Stimulated activated CD4-positive, alpha-beta T cell treated with anti-CD3 and anti-CD28 coated beads, Interleukin-4, amount 100 ng/mL, for 24 hours (primary cell): ENCODE results near the gene MICAL3.
"Not testable (repeated sequence)": the region's sequence is repeated elsewhere in the genome, so short reads cannot be mapped to it uniquely, and the experiment has no call there.

ENCODE experiments used
- DNase-seq: peaks from one replicate; pipeline ENCODE4 v3.0.0-alpha.2; 2020

Gene MICAL3

DNA sequence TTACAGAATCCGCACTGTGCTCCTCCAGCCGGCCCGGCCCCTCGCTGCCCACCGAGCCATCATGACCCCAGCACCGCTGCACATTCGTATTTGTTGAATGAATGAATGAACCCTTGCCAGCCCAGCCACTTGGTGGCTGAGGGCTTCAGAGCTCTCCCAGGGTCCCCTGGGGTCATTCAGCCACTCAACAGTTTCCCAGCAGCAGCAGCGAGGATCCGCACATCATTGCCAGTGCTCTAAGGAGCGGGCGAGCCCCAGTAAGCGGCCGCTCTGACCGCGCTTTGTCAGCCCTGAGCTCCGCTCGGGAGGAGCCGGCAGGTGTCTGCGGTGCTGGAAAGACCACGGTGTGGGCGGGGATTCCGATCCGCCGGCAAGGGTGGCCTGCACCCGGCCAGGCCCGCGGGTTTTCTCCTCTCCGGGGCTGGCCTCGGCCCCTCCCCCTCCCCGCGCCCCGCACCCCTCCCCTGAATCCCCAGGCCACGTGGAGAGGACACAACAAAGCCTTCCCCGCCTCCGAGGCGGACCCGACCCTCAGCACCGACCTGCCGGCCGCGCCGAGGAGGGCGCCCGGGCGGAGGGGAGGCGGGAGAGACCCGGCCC lies 250.7 kb downstream of the MICAL3 start:
- DNase-seq = peak; percentile 65

DNA sequence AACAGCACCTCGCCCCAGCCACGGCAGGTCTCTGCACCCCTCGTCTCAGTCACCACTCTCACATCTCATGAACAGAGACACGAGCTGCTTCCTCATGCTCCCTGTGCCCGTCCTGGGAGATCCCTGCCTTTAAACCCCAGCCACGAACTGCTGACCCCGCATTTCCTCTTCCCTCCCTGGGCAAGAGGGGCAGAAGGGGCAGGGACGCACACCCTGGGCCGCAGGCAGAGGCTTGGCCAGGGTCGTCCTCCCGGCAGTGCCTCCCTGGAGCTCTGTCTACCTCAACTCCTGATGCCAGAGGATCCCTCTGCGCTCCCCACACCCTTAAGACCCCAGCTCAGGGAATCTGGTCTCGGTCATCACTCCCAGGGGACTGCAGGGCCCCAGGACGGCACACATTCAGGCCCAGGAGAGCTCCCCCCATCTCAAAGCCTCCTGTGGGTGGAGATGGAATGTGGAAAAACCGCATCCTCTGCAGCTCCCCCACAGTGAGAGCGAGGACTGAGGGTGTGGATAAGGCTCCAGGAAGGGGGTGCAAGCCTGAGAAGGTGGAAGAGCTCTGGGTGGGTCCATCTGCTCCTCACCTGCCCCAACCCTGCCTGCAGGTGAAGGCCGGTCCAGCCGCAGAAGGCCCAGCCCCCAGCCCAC lies 251.3 kb downstream of the MICAL3 start:
- DNase-seq = no peak

DNA sequence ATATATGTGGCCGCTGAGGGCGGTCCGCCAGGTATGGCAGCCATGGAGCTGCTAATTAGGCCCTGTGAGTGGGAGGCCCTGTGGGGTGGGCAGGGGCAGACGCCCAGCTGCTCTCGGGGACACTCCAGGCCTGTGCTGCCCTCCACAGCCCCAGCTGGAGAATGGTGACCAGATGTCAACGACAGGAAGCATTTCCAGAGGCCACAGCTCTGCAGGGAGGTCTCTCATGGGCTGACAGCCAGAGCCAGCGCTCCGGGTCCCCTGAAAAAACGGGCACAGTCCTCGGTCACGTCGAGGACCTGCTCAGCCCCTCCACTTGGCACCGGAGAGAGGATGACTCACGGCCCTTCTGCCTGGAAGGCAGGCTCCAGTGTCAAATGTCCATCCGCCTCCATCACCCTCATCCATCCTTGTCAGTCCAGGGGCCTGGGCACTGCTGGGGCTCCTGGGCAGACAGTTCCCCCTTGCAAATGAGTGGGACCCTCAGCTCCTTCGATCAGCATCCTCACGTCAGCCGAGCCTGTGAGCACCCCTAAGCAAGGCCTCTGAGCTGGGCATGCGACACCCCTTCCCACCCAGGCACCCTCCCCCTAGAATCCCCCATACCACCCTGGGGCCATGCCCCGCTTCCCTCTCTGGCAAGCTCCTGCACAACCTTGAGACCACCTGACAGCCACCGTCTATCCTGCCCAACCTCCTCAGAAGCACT lies 252.0 kb downstream of the MICAL3 start:
- DNase-seq = no peak

DNA sequence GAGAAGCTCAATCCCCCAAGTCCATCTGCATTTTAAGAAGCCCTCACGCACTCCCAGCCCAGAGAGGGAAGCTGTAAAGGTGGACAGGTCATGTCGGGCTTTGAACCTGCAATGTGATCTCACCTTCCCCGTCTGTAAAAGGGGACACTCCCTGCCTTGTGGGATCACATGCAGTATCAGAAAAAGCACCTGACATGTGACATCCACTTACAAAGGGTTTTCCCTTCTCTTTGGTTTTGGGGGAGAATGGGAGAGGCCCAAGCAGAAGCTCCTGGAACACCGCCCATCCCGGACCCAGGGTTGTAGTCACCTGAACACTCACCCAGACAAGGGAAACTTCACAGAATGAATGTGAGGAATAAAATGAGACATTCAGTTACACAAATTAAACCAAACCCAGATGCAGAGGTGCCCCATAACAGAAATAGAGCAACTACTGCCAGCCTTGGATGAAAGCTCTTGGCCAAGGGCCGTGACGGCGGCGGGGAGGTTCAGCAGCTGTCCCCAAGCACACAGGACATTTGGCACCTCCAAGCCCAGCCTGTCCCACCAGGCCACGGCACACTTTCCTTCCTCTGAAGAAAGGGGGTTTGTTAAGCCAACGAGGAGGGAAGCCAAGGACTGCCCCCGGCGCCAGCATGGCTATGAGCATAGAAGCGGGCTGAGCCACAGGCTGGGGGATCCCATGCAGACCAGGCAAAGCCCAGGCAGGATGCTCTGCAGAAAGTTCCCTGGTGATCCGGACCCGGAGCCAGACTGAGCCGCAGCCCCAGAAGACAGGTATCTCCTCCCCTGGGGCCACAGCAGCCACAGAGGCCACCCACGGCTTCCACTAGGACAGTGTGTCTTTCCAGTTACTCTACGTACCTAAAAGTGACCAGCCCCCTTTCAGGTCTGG lies 253.9 kb downstream of the MICAL3 start:
- DNase-seq = no peak

DNA sequence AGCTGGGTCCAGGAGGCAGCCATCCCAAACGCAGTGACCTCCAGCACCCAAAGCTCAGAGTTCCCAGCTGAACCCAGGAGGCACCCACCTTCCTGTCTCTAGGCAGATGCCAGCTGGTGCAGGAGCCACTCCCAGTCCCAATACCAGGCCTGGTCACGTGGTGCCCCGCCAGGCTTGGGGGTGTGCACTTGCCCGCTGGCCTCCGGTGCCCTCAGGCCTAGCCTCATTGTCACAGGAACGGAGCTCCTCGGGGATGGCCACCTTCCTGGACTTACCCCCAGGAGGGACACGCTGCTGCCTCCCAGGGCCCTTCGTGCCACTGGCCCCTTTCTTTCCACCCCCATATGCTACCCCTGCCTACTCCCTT lies 254.7 kb downstream of the MICAL3 start:
- DNase-seq = no peak

DNA sequence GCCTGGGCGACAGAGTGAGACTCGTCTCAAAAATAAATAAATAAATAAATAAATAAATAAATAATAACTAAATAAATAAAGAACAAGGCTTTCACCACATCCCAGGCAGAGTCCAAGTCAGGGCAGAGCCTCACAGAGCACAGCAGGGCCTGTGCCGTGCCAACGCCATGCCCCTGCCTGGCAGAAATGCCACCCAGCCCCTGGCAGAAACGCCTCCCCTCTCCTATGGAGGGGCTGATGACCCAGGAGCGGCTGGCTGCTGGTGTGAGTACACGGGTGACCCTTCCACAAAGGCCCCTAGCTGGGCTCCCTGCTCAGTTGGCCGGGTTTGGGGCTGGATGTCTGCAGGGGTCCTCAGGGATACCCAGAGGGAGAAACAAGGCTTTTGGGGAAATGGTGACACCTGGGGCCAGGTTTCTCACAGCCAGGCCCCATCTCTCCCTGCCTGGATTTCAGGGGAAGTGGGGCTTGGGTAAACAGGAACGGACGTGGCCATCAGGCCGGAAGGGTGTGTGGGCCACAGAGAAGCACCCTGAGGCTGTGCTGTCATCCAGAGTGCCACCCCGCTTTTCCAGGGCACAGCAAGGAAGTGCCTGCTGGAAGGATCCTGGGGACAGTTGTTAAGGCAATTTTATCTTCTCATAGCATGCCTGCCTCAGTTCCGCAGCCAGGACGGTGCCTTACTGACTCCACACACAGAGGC lies 255.2 kb downstream of the MICAL3 start:
- DNase-seq = no peak

DNA sequence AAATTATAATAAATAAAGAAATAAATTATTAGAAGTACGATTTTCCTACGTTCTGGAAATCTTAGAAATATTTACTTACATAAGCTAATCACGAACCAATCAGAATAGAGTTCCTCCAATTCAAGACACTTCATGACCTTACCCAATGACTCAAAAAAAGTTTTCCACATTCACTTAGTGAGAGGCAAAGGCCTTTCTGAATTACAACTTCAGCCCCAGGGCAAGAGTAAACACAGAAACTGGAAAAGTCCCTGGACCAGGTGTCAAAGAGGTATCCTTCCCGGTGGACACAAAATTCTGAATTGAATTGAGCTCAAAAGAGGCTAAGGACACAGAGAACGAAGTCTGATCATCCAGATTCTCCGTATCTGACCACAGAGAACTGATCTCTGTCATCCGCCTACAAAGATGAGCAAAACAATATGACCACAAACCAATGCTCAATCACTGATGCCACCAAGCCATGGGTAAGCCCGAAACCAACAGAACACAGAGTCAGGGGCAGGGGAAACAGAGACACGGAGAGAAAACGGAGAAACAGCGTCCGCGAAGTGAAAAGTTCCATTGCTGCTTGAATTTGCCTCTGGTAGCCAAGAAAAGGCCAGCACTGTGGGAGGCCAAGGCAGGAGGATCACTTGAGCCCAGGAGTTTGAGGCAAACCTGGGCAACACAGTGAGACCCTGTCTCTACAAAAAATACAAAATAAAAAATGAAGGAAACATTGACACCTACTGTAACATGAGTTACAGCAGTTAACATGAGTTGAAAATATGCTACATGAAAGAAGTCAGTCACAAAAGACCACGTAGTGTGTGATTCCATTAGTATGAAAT lies 256.9 kb downstream of the MICAL3 start:
- peak; percentile 70 for DNase-seq

DNA sequence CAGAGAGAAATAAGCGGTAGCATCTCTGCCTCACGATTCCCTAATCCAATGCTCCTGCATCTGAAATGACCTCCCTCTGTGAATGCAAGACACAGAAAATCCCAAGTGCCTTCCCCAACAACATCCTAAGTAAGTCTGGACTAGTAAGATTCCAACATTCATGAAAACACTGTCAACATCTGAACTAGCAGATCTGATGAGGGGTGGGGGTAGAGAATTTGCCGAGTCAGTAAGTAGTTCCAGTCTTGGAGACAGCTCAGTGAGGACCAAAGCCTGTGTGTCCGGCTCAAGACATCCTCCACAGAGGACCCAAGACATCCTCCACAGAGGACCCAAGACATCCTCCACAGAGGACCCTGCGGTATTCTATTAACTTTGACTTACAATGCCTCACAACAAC lies 259.5 kb downstream of the MICAL3 start:
- DNase-seq = not testable (repeated sequence)

DNA sequence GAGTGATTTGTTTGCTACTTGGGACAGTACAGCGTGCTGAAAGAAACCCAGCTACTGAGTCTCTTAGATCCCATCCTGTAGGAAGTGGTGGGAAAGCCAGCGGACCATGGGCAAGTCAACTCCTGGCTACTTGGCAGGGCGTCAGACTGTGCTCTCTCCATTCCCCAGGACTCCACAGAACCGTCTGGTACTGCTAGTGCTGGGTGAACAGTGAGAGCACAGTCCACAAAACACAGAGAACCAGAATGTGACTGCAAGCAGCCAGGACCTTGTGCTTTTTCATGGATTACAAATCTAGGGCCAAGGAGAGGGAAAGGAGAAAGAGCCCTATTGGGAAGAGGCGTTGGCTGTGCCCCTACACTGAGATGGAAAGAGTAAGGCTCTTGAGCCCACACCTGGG lies 260.3 kb downstream of the MICAL3 start:
- no peak for DNase-seq

DNA sequence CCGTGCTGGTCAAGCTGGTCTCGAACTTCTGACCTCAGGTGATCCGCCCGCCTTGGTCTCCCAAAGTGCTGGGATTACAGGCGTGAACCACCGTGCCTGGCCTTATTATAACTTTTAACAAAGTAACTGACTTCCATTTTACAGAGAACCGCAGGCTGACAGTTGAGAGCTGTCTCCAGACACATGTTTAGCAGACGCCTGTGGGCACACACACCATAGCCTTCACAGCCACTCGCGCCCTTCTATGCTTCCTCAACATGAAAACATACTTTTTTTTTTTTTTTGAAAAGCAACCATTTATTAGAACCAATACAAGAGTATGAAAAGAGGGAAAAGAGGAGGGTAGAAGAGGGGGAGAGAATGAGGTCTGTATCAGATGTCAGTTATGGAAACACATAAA lies 260.9 kb downstream of the MICAL3 start:
- not testable (repeated sequence) for DNase-seq

DNA sequence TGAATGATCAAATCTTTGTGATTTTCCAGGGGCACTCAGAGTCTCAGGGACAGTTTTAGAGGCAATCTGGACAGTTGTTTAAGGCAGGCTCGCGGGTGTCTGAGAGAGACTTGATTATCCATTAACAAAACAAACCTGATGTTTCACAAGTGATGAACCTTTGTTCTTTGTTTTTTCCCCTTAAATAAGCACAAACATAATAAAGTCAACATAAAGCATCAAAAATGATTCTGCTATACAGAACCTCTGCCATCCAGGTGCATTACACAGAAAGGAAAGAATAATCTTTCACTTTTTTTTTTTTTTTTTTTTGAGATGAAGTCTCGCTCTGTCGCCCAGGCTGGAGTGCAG lies 263.2 kb downstream of the MICAL3 start:
- no peak for DNase-seq

DNA sequence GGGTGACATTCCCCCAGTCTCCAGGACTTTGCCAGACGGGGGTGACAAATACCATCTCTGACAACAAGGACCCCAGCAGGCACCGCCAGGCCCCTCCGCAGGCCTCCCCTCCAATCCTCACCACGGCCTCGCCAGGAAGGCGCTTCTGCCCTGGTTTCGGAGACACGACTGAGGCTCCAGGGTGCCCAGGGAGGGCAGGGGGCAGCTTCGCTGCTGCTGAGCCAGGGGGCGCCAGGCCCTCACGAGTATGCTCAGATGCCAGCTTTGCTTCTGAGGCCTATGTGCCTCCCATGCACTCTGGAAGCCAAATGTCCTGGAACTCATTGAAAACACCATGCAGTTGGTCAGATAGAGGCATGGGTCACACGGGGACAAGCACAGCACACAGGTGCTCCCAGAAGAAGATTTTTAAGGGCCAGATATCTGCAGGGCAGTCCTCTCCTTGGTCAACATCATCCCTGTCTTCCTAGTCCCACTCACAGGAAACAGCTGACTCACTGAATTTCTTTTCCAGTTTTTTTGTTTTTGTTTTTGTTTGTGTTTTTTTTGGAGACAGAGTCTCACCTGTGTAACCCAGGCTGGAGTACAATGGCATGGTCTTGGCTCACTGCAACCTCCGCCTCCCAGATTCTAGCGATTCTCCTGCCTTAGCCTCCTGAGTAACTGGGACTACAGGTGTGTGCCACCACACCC lies 270.0 kb downstream of the MICAL3 start:
- peak; percentile 30 for DNase-seq

DNA sequence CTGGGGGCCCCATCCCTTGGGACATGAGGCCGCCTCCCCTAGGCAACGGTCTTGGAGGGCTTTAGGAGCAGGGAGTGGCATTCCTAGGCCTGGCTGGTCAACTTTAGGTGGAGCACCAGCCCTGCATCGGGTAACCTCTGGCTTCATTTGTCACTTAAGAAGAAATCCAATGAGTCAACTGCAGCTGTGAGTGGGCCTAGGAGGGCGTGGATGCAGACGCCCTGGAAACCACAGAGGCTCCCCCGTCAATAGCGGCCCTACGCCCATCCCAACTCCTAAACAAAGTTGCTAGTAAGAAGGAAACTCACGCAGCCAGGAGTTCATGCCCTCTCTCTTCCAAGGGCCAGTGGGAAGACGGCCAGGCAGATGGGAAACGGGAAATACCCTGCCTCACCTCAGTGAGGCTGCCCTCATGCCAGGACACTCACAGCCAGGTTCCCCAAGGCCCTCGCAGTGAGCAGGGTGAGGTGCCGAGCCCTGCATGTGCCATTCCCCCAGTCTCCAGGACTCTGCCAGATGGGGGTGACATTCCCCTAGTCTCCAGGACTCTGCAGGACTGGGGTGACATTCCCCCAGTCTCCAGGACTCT lies 270.9 kb downstream of the MICAL3 start:
- DNase-seq = no peak

DNA sequence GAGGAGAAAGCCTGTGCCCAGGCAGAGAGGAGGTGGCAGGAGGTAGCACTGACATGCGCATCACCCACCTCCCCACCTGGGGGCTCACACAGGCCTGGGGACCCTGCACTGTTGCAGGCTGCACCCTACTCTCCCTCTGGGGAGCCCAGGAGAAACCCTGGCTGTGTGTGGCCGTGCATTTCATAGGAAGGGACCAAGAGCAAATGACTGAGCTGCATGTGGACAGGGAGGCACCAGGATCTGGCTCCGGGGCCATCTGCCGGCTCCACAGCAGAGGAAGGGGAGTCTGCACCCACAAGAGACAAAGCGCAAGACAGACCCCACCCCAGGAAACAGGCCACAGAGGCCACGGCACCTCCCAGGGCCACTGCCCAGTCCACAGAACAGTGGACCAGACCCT lies 272.8 kb downstream of the MICAL3 start:
- DNase-seq = no peak

DNA sequence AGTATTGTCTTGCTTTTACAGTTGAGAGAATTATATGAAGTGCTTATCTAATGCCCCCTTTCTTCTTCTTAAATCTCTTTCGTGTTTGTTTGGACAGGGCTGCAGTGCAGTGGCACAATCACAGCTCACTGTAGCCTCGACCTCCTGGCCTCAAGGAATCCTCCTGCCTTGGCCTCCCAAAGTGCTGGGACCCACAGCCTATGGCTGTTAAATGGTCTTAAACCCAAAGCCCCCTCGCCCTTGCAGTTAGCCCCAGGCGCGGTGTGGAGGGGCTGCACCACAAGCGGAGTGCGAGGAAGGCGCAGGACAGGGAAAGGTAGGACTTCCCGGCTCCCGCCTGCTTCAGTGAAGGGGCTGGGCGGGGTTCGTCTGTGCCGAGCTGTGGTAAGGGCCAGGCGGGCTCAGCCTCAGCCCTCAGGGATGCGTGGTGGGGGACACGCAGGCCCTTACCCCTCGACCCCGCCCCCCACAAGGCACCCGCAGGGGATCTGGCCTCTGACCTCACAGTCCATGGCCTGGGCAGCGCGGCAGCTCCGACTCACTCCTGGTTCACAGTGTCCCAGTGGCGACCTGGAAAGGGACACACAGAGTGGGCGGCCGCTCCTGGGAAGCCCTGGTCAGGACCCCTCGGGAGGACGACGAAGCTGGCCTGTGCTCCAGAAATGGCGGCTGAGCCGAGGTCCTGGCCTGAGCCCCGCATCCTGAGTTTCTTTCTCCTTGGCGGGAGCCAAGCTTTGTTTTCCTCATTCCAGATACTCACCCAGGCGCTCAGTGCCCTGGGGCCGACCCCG lies 274.6 kb downstream of the MICAL3 start:
- no peak for DNase-seq

DNA sequence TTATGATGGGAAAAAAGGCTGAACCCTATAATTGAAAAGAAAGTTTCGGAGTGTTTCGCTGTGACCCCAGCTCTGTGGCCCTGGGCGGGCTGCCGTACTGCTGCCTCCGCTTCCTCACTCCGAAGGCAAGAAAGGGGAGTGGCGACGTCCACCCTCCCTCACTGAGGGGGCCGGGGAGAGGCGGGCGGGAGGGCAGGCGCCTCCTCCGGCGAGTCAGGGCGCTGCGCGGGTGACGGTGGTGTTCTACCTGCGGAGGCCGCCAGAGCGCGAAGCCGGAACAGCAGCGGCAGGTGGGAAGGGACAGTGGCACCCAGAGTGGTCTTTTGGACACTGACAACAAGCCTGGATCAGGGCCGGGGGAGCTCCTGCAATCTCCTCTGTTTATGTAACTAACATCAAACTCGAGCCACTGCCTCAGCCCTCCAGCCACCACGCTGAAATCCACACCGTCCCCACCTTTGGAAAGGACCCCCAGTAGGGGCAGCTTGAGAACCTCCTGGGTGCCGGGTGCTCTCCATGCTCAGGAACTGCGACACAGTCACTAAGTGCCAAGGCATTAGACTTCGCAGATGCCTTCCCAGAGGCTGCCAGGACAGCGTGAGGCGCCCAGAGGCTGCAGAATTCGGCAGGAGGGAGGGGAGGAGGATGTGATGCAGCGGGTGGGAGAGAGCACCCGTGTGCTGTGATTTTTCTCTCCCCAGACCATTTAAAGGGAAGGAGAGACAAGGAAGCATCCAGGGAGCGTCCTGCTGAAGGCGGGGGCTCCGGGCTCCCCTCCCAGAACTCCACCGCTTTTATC lies 275.6 kb downstream of the MICAL3 start:
- DNase-seq = no peak

DNA sequence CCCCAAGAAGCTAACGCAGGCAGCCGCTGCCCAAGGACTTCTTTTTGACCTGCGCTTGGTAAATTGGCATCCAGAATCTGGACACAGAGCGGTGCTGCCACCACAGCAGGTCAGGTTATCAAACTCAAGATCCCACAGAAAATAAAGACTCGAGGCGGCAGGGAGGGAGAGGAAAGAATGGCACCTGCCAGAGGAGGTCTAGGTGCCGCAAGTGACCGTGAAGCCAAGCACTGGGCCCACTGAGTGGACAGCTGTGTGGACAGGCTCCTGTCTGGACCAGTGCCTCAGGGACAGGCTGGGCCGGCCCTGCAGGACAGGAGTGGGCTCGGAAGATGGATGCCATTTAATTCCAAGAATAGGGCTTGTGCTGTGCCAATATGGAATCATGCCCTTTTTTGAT lies 277.4 kb downstream of the MICAL3 start:
- no peak for DNase-seq

DNA sequence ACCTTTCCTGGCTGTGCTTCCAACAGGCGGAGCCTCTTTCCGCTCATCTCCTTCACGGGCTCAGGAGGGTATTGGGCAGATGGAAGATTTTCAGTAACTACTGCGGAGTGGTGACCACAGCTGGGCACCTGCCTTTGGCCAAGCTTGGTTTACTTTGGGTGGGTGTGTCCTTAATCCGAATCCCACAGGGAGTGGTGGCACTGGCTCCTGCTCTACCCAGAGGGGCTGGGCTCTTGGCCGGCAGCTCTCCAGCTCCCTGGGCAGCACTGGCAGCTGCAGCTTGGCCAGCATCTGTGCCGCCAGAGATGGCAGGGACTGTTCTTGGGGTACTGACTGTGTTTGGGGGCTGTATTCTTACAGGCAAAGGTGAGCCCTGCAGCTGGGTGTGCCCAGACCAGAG lies 279.9 kb downstream of the MICAL3 start:
- no peak for DNase-seq
